ENCODE measurements around the gene TMEM248.

Gene TMEM248

DNA sequence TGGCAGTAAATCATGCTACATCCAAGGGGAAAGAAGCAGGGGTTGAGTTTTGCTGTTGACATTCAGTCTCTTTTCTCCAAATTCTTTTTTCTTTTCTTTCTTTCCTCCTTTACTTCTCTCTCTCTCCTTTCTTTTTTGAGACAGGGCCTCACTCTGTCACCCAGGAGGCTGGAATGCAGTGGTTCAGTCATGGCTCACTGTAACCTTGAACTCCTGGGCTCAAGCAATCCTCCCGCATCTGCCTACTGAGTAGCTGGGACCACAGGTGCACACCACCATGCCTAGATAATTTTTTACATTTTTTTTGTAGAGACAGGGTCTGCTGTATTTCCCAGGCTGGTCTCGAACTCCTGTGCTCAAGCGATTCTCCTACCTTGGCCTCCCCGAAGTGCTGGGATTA lies 39.2 kb downstream of the TMEM248 start:
- ATAC-seq = no peak
- no peak for TF ChIP-seq BACH2 (CRISPR knock-in tag; IDR thresholded peaks at IDR 0.05; ENCODE audit: borderline replicate concordance)

DNA sequence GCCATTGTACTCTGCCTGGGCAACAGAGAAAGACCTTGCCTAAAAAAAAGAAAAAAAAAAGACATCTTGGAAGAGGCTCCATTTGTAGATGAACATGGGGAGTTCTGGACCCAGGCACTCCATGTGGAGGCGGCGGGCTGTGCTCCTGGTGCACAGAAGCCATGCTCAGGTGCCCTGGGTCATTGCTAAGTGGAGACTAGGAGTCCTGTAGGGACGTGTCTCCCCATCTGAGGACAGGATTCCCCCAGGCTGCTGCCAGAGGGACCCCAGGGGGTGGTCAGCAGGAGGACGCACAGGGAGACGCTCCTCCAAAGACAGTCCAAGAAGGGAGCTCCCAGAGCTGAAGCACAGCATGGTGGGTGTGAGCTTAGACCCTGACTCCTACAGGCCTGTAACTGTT lies 40.1 kb downstream of the TMEM248 start:
- TF ChIP-seq ARNTL (CRISPR knock-in tag; IDR thresholded peaks at IDR 0.05; ENCODE audit: borderline replicate concordance, low read depth) (no peak), GLIS3 (CRISPR knock-in tag; IDR thresholded peaks at IDR 0.05) (no peak), ZC3H10 (CRISPR knock-in tag; IDR thresholded peaks at IDR 0.05) (no peak), ZNF8 (CRISPR knock-in tag; IDR thresholded peaks at IDR 0.05) (no peak), BACH2 (CRISPR knock-in tag; IDR thresholded peaks at IDR 0.05; ENCODE audit: borderline replicate concordance) (no peak), PPARA (CRISPR knock-in tag; IDR thresholded peaks at IDR 0.05; ENCODE audit: borderline replicate concordance) (no peak), ZNF565 (CRISPR knock-in tag; conservative IDR thresholded peaks at IDR 0.05; ENCODE audit: low read depth) (no peak), TOX (CRISPR knock-in tag; IDR thresholded peaks at IDR 0.05; ENCODE audit: borderline replicate concordance) (no peak), ZNF70 (CRISPR knock-in tag; IDR thresholded peaks at IDR 0.05) (no peak), ISL1 (CRISPR knock-in tag; IDR thresholded peaks at IDR 0.05) (no peak), TCF4 (CRISPR knock-in tag; IDR thresholded peaks at IDR 0.05; ENCODE audit: borderline replicate concordance) (no peak), TSHZ2 (CRISPR knock-in tag; IDR thresholded peaks at IDR 0.05) (no peak), PATZ1 (CRISPR knock-in tag; IDR thresholded peaks at IDR 0.05; ENCODE audit: borderline replicate concordance) (no peak), OSR1 (CRISPR knock-in tag; IDR thresholded peaks at IDR 0.05) (no peak), CSDC2 (CRISPR knock-in tag; IDR thresholded peaks at IDR 0.05) (no peak), ZFP30 (CRISPR knock-in tag; IDR thresholded peaks at IDR 0.05) (no peak)
- TF ChIP-seq, protein P1, sequence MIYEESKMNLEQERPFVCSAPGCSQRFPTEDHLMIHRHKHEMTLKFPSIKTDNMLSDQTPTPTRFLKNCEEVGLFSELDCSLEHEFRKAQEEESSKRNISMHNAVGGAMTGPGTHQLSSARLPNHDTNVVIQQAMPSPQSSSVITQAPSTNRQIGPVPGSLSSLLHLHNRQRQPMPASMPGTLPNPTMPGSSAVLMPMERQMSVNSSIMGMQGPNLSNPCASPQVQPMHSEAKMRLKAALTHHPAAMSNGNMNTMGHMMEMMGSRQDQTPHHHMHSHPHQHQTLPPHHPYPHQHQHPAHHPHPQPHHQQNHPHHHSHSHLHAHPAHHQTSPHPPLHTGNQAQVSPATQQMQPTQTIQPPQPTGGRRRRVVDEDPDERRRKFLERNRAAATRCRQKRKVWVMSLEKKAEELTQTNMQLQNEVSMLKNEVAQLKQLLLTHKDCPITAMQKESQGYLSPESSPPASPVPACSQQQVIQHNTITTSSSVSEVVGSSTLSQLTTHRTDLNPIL (CRISPR knock-in tag; IDR thresholded peaks at IDR 0.05; ENCODE audit: low read depth) = no peak
- TF ChIP-seq, protein P2, sequence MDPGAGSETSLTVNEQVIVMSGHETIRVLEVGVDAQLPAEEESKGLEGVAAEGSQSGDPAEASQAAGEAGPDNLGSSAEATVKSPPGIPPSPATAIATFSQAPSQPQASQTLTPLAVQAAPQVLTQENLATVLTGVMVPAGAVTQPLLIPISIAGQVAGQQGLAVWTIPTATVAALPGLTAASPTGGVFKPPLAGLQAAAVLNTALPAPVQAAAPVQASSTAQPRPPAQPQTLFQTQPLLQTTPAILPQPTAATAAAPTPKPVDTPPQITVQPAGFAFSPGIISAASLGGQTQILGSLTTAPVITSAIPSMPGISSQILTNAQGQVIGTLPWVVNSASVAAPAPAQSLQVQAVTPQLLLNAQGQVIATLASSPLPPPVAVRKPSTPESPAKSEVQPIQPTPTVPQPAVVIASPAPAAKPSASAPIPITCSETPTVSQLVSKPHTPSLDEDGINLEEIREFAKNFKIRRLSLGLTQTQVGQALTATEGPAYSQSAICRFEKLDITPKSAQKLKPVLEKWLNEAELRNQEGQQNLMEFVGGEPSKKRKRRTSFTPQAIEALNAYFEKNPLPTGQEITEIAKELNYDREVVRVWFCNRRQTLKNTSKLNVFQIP (CRISPR knock-in tag; IDR thresholded peaks at IDR 0.05; ENCODE audit: borderline replicate concordance, low read depth) = no peak
- no peak; the same call in 2 of the 3 replicates for ATAC-seq

GRCh38 chr7:66964411-66964810 lies 43.4 kb downstream of the TMEM248 start:
- TF ChIP-seq ZC3H10 (CRISPR knock-in tag; IDR thresholded peaks at IDR 0.05) (no peak), PPARA (CRISPR knock-in tag; IDR thresholded peaks at IDR 0.05; ENCODE audit: borderline replicate concordance) (no peak), OSR1 (CRISPR knock-in tag; IDR thresholded peaks at IDR 0.05) (no peak), ZNF70 (CRISPR knock-in tag; IDR thresholded peaks at IDR 0.05) (no peak), GLIS3 (CRISPR knock-in tag; IDR thresholded peaks at IDR 0.05) (no peak), TSHZ2 (CRISPR knock-in tag; IDR thresholded peaks at IDR 0.05) (no peak)
- ATAC-seq = peak; percentile 21; the same call in 2 of the 3 replicates
